Measurements from ENCODE around the gene ARL15. TPM values are rescaled to one million over a fixed set of nuclear protein-coding genes. Genes with fewer than 3 reads are reported as not detected.
A peak's percentile ranks its signal among the peaks of the same experiment; 100 is the strongest.

The ARL15 gene
- polyA plus RNA-seq, 4 donors: 25.7 to 39.3 (median 30.9) TPM

DNA sequence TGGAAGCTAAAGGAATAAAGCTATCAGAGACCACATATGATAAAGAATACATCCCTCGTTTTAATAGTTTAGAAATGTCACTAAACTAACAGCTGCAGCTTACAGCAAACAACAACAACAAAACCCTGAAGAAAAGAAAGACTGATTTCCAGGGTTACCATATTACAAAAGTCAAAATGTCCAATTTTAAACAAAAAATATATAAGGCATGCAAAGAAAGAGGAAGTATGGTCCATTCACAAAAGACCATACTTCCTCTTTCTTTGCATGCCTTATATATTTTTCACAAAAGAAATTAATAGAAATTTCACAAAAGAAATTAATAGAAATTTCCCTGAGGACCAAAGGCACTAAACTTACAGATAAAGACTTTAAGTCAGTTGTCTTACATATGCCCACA, 354.2 kb downstream of the ARL15 start:
- no peak for DNase-seq (ENCODE audit: low read depth in 4 of 4, low spot score in 3 of 4)

DNA sequence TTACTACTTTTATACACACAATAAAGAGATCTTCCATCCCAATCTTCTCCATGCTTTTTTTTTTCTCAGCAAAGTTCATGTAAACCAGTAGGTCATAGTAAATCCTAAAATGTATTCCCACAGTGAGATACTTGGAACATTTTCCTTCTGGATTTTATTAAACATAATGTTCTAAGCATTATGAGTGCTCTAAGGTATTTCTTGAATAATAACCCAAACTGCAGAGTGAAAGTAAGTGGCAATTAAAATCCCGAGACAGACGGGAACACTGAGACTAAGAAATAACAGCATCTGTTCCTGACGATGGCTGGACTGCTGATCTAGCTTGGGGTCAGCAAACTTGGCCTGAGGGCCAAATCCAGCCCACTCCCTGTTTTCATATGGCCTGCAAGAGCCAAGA, 359.8 kb downstream of the ARL15 start:
- DNase-seq (ENCODE audit: low read depth in 4 of 4, low spot score in 3 of 4): no peak

DNA sequence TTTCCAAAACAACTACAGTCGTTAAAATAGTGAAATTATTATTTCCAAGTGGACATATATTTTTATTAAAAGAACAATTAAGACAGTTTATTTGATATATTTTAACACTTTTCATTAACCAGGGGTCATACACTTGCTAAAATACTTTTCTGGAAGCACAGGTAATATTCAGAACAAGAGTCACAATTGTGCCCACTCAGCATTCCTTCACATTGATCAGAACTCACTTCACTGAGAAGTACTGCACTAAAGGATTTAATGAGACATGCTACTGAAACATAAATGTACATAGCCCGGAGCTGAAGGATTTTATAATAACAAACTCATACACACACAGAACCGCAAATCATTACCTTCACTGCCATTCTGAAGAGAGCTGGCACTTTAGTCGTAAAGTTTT, 361.8 kb downstream of the ARL15 start:
- DNase-seq (ENCODE audit: low read depth in 4 of 4, low spot score in 3 of 4): no peak

DNA sequence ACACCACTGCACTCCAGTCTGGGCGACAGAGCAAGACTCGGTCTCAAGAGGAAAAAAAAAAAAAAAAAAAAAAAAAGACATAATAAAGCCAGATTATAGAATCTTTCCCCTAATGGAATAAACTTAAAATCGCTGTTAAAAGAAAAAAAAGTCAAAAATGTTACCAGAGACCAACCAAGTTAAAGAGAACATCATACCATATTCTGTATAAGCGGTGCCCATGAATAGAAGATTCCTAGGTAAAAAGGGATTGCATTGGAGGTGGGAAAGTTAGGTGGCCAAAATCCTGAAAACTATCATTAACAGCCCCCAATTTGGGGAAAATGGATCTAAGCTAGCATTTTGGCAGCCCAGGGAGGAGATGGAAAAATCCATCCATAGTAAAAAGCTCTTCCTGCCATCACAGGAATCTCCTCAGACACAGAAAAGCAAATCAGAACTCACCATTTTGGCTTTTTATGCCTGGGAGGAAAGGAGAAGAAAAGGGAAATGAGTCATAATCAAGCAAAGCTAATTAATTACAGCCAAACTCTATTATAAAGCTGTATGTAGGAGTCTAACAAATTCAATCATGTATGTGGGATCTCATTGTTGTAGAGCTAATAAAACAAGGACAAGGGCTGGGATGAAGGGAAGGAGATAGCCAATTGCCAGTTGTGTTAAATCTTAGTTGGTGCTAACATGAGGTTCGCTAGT, 363.8 kb downstream of the ARL15 start:
- no peak for DNase-seq (ENCODE audit: low read depth in 4 of 4, low spot score in 3 of 4)

DNA sequence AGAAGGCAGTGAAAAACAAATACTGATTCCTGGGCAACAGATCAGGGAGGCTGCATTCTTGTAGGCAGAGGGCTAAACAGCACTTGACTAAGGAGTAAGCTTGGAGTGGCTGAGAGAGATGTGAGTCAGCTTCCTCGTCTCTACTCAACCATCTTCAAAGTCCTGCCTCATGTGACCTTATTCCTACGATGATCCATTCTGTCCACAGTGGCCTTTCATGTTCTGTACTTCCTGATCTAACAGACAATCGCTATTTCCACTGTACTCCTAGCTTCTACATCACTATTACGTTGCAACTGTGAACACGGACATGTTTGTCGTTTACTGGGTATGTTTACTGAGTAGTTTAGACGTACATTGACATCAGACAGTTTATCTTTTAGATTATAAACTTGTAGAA, 365.4 kb downstream of the ARL15 start:
- no peak for DNase-seq (ENCODE audit: low read depth in 4 of 4, low spot score in 3 of 4)

- no peak for DNase-seq (ENCODE audit: low read depth in 4 of 4, low spot score in 3 of 4)
Measured at GRCh38 chr5:53943938-53944337, 366.4 kb downstream of the ARL15 start.

- DNase-seq (ENCODE audit: low read depth in 4 of 4, low spot score in 3 of 4): no peak
Measured at GRCh38 chr5:53942724-53943123, 367.6 kb downstream of the ARL15 start.

DNA sequence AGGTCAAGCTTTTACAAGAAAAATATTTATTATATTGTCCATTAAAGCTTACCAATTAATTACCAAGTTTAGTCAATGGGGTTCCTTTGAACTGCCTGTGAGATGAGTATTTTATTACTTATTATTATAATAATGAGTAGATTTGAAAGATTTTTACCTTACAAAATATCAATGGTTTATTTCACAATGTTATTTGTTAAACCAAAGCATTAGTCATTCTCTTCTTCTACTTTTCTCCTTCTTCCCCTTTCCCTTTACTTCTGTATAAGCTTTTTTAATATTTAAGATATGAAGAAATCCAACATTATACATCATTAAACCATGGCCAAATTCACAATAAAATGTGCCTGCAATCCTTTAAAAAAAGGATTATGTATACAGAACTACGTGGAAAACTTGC, 369.5 kb downstream of the ARL15 start:
- no peak for DNase-seq (ENCODE audit: low read depth in 4 of 4, low spot score in 3 of 4)

DNA sequence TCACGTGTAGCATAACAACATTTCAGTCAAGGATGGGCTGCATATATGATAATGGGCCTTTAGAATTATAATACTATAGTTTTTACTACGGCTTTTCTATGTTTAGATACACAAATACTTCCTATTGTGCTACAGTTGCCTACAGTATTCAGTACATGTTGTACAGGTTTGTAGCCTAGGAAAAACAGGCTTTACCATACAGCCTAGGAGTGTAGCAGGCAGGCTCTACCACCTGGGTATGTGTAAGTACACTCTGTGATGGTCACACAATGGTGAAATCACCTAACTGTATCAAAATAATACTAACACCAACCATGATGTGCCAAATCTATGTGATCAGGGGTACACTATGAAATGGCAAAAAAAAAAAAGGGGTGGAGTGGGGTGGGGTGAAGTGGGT, 372.9 kb downstream of the ARL15 start:
- DNase-seq (ENCODE audit: low read depth in 4 of 4, low spot score in 3 of 4): no peak

DNA sequence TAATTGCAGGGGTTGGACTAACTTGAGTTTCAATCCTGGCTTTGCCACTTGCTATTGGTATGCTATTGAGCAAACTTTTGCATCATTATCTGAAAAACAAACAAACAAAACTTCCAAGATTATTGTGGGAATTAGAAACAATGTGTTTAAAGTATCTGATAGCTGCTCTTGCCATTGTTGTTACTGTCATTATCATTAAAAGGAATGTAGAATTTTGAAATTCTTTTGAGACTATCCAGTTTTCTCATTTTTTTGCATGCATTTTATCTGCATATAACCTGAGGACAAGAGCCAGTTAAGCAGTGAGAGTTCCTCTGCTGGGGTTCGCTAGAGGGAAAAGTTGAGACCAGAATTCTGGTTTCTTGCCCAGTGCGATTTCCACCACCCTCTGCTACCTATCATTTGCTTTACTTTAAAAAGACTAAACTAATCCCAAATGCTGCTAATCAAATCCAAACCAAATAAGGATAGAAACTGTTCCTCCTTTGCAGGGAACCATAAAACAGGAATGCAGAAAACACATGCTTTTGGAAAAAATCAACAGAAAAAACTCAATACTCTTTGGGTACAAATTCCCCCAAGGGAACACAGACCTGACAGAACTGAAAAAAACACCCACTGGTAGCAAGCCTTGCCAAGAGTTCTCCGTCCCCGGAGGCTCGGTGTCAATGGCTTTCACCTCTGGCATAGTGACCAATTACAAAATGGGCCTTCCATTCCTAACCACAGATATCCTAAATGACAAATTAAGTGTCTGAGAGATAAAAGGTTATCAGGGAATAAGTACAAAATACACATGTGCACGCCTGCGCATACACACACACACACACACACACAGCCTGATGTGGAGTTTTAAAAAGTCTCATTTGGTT, 373.7 kb downstream of the ARL15 start:
- peak; percentile 37 to 57 (median 52) for DNase-seq (ENCODE audit: low read depth in 4 of 4, low spot score in 3 of 4)

GRCh38 chr5:53934151-53934820, 376.1 kb downstream of the ARL15 start:
- peak in 1 of 4 donors; percentile 33 for DNase-seq (ENCODE audit: low read depth in 4 of 4, low spot score in 3 of 4)

DNA sequence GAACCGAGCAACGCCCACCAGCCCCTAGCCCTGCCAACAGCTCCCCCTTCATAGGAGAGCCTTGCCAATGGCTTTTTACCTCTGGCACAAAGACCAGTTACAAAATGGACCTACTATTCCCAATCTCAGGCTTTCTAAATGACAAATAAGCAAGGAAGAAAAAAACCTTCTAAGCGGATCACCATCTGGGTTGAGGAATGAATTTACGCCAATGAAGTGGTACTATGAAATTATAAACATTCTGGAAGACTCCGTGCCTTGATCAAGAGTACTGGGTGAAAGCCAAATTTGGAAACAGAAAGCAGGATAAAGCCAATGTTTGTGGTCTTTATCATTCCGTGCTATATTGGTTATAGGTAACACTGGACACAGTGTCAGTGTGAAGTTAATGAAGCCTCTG, 378.0 kb downstream of the ARL15 start:
- no peak for DNase-seq (ENCODE audit: low read depth in 4 of 4, low spot score in 3 of 4)

- DNase-seq (ENCODE audit: low read depth in 4 of 4, low spot score in 3 of 4): no peak
Measured at GRCh38 chr5:53930457-53930856, 379.9 kb downstream of the ARL15 start.

DNA sequence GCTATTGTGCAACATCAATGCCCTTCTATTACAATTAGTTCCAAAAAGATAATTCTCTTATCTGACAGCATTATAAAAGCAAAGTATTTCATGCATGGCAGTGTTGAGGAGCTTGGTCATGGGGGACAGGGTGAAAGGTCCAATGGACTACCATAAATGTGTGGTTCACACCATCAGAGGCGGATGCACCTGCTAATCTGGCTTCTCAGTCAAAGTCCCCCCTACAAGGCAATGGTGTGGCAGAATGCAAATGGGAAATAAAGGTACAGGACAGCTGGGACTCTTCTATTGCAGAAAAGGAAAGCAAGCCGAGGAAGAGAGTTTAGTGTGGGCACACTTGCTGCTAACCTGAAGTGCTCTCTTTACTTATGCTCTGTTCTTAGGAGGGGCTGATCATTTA, 380.8 kb downstream of the ARL15 start:
- no peak for DNase-seq (ENCODE audit: low read depth in 4 of 4, low spot score in 3 of 4)

GRCh38 chr5:53929152-53929551, 381.2 kb downstream of the ARL15 start:
- no peak for DNase-seq (ENCODE audit: low read depth in 4 of 4, low spot score in 3 of 4)

- DNase-seq (ENCODE audit: low read depth in 4 of 4, low spot score in 3 of 4): no peak
Measured at GRCh38 chr5:53928641-53929040, 381.7 kb downstream of the ARL15 start.

GRCh38 chr5:53927668-53928247, 382.6 kb downstream of the ARL15 start:
- no peak for DNase-seq (ENCODE audit: low read depth in 4 of 4, low spot score in 3 of 4)

DNA sequence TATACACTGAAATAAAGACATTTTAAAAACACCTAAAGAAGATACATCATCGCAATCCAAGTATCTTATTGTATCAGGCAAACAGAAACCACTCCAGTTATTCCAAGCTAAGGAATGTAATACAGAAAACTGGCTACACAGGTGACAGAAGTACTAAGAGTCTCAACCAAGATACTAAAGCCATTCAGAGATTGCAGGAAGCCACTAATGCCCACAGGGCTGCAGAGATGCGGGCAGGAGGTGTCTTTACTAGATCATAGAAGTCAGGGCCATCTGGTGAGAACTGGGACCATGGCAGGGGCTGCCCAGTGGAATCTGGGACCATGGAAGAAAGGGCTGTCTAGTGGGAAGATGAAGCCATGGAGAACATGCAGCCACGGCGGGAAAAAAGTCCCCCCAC, 384.3 kb downstream of the ARL15 start:
- DNase-seq (ENCODE audit: low read depth in 4 of 4, low spot score in 3 of 4): no peak

GRCh38 chr5:53924392-53924791, 386.0 kb downstream of the ARL15 start:
- DNase-seq (ENCODE audit: low read depth in 4 of 4, low spot score in 3 of 4): no peak

- DNase-seq (ENCODE audit: low read depth in 4 of 4, low spot score in 3 of 4): peak; percentile 41 to 71 (median 54)
Measured at GRCh38 chr5:53923961-53924360, 386.4 kb downstream of the ARL15 start.

All from left renal pelvis (tissue), 4 donors.